CD4-positive, alpha-beta T cell treated with Interleukin-12 subunit alpha and Interleukin-12 subunit beta, for 1 hour (primary cell): Measurements from ENCODE around the gene KLHL26.

Experiments
- DNase-seq: peaks from one replicate; pipeline ENCODE4 v3.0.0-alpha.2; 2020

KLHL26 gene

GRCh38 chr19:18601875-18602274 is 35.0 kb upstream of the KLHL26 start:
- no peak for DNase-seq

GRCh38 chr19:18603255-18603957 is 33.4 kb upstream of the KLHL26 start:
- no peak for DNase-seq

GRCh38 chr19:18603958-18604819 is 32.6 kb upstream of the KLHL26 start:
- no peak for DNase-seq

GRCh38 chr19:18604820-18605159 is 32.0 kb upstream of the KLHL26 start:
- no peak for DNase-seq

GRCh38 chr19:18605196-18605545 is 31.7 kb upstream of the KLHL26 start:
- no peak for DNase-seq

GRCh38 chr19:18605546-18606280 is 31.1 kb upstream of the KLHL26 start:
- no peak for DNase-seq

- no peak for DNase-seq
Measured at GRCh38 chr19:18606281-18607225, 30.3 kb upstream of the KLHL26 start, which contains the start of gene CRLF1. Gene CRLF1, minus strand, starts transcription at chr19:18606799. Its CDS starts 143 bp downstream, at chr19:18606656.

GRCh38 chr19:18607226-18608101 is 29.4 kb upstream of the KLHL26 start:
- DNase-seq: no peak

- no peak for DNase-seq
Measured at GRCh38 chr19:18608102-18608804, 28.6 kb upstream of the KLHL26 start.

- no peak for DNase-seq
Measured at GRCh38 chr19:18608805-18609716, 27.8 kb upstream of the KLHL26 start.

- DNase-seq: no peak
Measured at GRCh38 chr19:18609717-18610051, 27.1 kb upstream of the KLHL26 start.

- no peak for DNase-seq
Measured at GRCh38 chr19:18610245-18610555, 26.6 kb upstream of the KLHL26 start.

GRCh38 chr19:18610556-18611326 is 26.1 kb upstream of the KLHL26 start:
- no peak for DNase-seq

GRCh38 chr19:18611327-18612050 is 25.3 kb upstream of the KLHL26 start:
- DNase-seq: no peak

GRCh38 chr19:18612051-18612771 is 24.6 kb upstream of the KLHL26 start:
- no peak for DNase-seq

- DNase-seq: peak; percentile 59
Measured at GRCh38 chr19:18612772-18613588, 23.8 kb upstream of the KLHL26 start, which contains the start of gene TMEM59L. Gene TMEM59L, plus strand, starts transcription at chr19:18612870. Its CDS starts 89 bp downstream, at chr19:18612959.
